Neural progenitor cell (in vitro differentiated cells): ENCODE data around the gene PNMA8A. TPM values are rescaled to one million over a fixed set of nuclear protein-coding genes. Genes with fewer than 3 reads are reported as not detected.

Source experiments
- DNase-seq: peaks from one replicate; pipeline ENCODE4 v3.0.0-alpha.2; 2016; ENCODE audit warnings: low spot score
- H2AFZ ChIP-seq: fragments of 200-600 bp; sonication (generic); replicated peaks from 2 replicates; pipeline ENCODE4 v1.6.1; 2016; ENCODE audit warnings: antibody characterized with exemption
- H3F3A ChIP-seq: fragments of 200-600 bp; sonication (generic); 2 replicates; pipeline ENCODE4 v1.6.1; 2016; ENCODE audit warnings: antibody characterized with exemption, low read depth
- H3K27ac ChIP-seq: fragments of 200-600 bp; sonication (generic); 2 replicates; pipeline ENCODE4 v1.5.1; 2016; ENCODE audit warnings: mild to moderate bottlenecking
- H3K27me3 ChIP-seq: fragments of 200-600 bp; sonication (generic); 2 replicates; pipeline ENCODE4 v1.6.1; 2016; ENCODE audit warnings: mild to moderate bottlenecking, moderate library complexity
- H3K36me3 ChIP-seq: fragments of 200-600 bp; sonication (generic); 2 replicates; pipeline ENCODE4 v1.5.1; 2016
- H3K4me1 ChIP-seq: fragments of 200-600 bp; sonication (generic); 2 replicates; pipeline ENCODE4 v1.6.1; 2016; ENCODE audit warnings: mixed run types
- H3K4me2 ChIP-seq: fragments of 200-600 bp; sonication (generic); 2 replicates; pipeline ENCODE4 v1.6.1; 2016
- H3K4me3 ChIP-seq: fragments of 200-600 bp; sonication (generic); 2 replicates; pipeline ENCODE4 v1.5.1; 2016
- H3K79me2 ChIP-seq: fragments of 200-600 bp; sonication (generic); 2 replicates; pipeline ENCODE4 v1.6.1; 2016; ENCODE audit warnings: low read depth
- H3K9ac ChIP-seq: fragments of 200-600 bp; sonication (generic); 2 replicates; pipeline ENCODE4 v1.6.1; 2016
- H3K9me3 ChIP-seq: fragments of 200-600 bp; sonication (generic); 2 replicates; pipeline ENCODE4 v1.5.1; 2016; ENCODE audit warnings: low read depth
- H4K20me1 ChIP-seq: fragments of 200-600 bp; sonication (generic); 2 replicates; pipeline ENCODE4 v1.6.1; 2016; ENCODE audit warnings: low read depth
- H3K27ac Mint-ChIP-seq: 3 replicates; pipeline ENCODE4 v1.8.0; 2021; ENCODE audit warnings: mixed read lengths
- H3K27me3 Mint-ChIP-seq: 2 replicates; pipeline ENCODE4 v1.8.0; 2022; ENCODE audit warnings: low read depth, mild to moderate bottlenecking, inconsistent platforms, moderate library complexity, mixed read lengths; ENCODE audit not compliant: insufficient read depth
- H3K36me3 Mint-ChIP-seq: 3 replicates; pipeline ENCODE4 v1.8.0; 2021; ENCODE audit warnings: mixed read lengths
- H3K4me1 Mint-ChIP-seq: 3 replicates; pipeline ENCODE4 v1.8.0; 2021; ENCODE audit warnings: mixed read lengths
- H3K4me3 Mint-ChIP-seq: 3 replicates; pipeline ENCODE4 v1.8.0; 2021; ENCODE audit warnings: mild to moderate bottlenecking, moderate library complexity, mixed read lengths
- H3K9me3 Mint-ChIP-seq: 3 replicates; pipeline ENCODE4 v1.8.0; 2020; ENCODE audit warnings: mixed read lengths
- EZH2 ChIP-seq: fragments of 200-600 bp; sonication (generic); IDR thresholded peaks from 2 replicates; pipeline ENCODE4 v1.6.1; 2017; ENCODE audit warnings: antibody characterized with exemption, mild to moderate bottlenecking, moderate library complexity
- EZH2phosphoT487 ChIP-seq: fragments of 200-600 bp; sonication (generic); IDR thresholded peaks from 2 replicates; pipeline ENCODE4 v1.6.1; 2017; ENCODE audit warnings: antibody characterized with exemption
- total RNA-seq: library from RNA; depleted of rRNA; stranded (reverse); fragments of >200 nt; gene quantifications from 2 replicates; pipeline ENCODE4 v1.2.3, GENCODE V29; 2015; ENCODE audit warnings: low replicate concordance
- TF ChIP-seq, protein P1 (sequence below): fragments of 200-600 bp; sonication (generic); IDR thresholded peaks from 2 replicates; pipeline ENCODE4 v1.5.1; 2017; ENCODE audit warnings: antibody characterized with exemption, mild to moderate bottlenecking

The PNMA8A gene
- total RNA-seq, 1 donor from 2014 or later = 43.9 TPM

GRCh38 chr19:46428239-46429135, 42.9 kb downstream of the PNMA8A start, which contains the start of gene PNMA8C:
Gene PNMA8C, minus strand, starts transcription at chr19:46428936. Its CDS starts 577 bp downstream, at chr19:46428359.
- DNase-seq = peak; percentile 97
- H3K27ac ChIP-seq = no peak within 1 kb of the TSS
- no peaks in the 10 kb centered on the region for H3K9me3 ChIP-seq
- no peaks in the 10 kb centered on the region for H3K36me3 Mint-ChIP-seq
- H3K27me3 Mint-ChIP-seq = peaks cover 13% of the 10 kb centered on the region
- H3K79me2 ChIP-seq = no peaks in the 10 kb centered on the region
- peaks cover 23% of the 10 kb centered on the region for H3F3A ChIP-seq
- H4K20me1 ChIP-seq = no peaks in the 10 kb centered on the region
- H3K4me3 ChIP-seq = peak within 1 kb of the TSS; percentile 44
- no peak for TF ChIP-seq EZH2
- TF ChIP-seq, protein P1, sequence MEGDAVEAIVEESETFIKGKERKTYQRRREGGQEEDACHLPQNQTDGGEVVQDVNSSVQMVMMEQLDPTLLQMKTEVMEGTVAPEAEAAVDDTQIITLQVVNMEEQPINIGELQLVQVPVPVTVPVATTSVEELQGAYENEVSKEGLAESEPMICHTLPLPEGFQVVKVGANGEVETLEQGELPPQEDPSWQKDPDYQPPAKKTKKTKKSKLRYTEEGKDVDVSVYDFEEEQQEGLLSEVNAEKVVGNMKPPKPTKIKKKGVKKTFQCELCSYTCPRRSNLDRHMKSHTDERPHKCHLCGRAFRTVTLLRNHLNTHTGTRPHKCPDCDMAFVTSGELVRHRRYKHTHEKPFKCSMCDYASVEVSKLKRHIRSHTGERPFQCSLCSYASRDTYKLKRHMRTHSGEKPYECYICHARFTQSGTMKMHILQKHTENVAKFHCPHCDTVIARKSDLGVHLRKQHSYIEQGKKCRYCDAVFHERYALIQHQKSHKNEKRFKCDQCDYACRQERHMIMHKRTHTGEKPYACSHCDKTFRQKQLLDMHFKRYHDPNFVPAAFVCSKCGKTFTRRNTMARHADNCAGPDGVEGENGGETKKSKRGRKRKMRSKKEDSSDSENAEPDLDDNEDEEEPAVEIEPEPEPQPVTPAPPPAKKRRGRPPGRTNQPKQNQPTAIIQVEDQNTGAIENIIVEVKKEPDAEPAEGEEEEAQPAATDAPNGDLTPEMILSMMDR = no peak
- no peak for TF ChIP-seq EZH2phosphoT487
- no peaks in the 10 kb centered on the region for H3K36me3 ChIP-seq
- no peak within 1 kb of the TSS for H2AFZ ChIP-seq
- peaks cover 46% of the 10 kb centered on the region for H3K27me3 ChIP-seq
- peaks cover under 1% of the 10 kb centered on the region for H3K9me3 Mint-ChIP-seq
- peaks cover 53% of the 10 kb centered on the region for H3K4me1 Mint-ChIP-seq
- H3K4me2 ChIP-seq = peak within 1 kb of the TSS; percentile 93
- H3K4me1 ChIP-seq = peaks cover 7% of the 10 kb centered on the region
- peak within 1 kb of the TSS; percentile 14 for H3K27ac Mint-ChIP-seq
- no peak within 1 kb of the TSS for H3K9ac ChIP-seq
- H3K4me3 Mint-ChIP-seq = peak within 1 kb of the TSS; percentile 81

- H3K4me1 Mint-ChIP-seq = peaks cover 57% of the 10 kb centered on the region
- TF ChIP-seq EZH2phosphoT487 (no peak), EZH2 (no peak)
- TF ChIP-seq, protein P1 = no peak
- H3K4me2 ChIP-seq = peak overlapping the region; percentile 94
- H3K9ac ChIP-seq = no peak overlapping the region
- no peaks in the 10 kb centered on the region for H3K9me3 ChIP-seq
- no peak overlapping the region for H3K27ac ChIP-seq
- no peaks in the 10 kb centered on the region for H3K36me3 ChIP-seq
- no peaks in the 10 kb centered on the region for H3K9me3 Mint-ChIP-seq
- H4K20me1 ChIP-seq = no peaks in the 10 kb centered on the region
- DNase-seq = no peak
- no peak overlapping the region for H3K27ac Mint-ChIP-seq
- no peaks in the 10 kb centered on the region for H3K36me3 Mint-ChIP-seq
- no peak overlapping the region for H3K4me3 ChIP-seq
- peaks cover 13% of the 10 kb centered on the region for H3K27me3 Mint-ChIP-seq
- H2AFZ ChIP-seq = no peak overlapping the region
- peaks cover 23% of the 10 kb centered on the region for H3F3A ChIP-seq
- no peaks in the 10 kb centered on the region for H3K79me2 ChIP-seq
- H3K4me1 ChIP-seq = peaks cover 7% of the 10 kb centered on the region
- H3K4me3 Mint-ChIP-seq = peak overlapping the region; percentile 81
- H3K27me3 ChIP-seq = peaks cover 46% of the 10 kb centered on the region
Measured at GRCh38 chr19:46427518-46428045, 43.8 kb downstream of the PNMA8A start.

DNA sequence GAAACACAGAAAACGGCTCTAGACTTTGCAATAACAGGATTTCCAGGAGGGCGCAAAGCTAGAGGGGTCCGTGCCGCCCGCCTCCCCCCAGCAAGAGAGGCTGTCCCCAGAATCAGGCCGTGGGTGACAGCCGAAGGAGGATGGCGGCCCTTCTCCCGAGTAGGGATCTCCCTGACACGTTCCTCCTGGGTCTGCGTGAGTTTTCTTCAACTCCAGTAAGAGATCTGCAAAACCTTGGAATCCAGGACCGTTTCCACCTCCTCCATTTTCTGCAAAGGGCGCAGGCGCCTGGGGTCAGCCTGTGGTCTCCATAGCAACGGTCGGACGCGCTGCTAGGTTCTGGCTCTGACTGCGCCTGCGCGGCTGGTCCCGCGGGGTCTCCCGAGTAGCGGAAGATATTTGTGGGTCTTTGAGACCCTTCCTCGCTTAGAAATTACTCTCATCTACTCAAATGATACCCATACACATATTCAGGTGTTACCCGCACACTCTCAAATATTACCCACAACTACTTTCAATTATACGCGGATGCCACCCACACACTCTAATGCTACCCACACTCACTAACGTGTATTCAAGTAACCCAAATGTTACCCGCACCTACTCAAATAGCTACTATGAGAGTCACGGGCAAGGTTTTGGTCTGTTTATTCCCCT, 44.7 kb downstream of the PNMA8A start:
- peak overlapping the region; percentile 67 for H3K4me3 ChIP-seq
- Mint-ChIP-seq H3K4me1 (peaks cover 54% of the 10 kb centered on the region), H3K36me3 (no peaks in the 10 kb centered on the region), H3K9me3 (no peaks in the 10 kb centered on the region), H3K4me3 (peak overlapping the region; percentile 81), H3K27ac (peak overlapping the region; percentile 89), H3K27me3 (peaks cover 13% of the 10 kb centered on the region)
- peaks cover 46% of the 10 kb centered on the region for H3K27me3 ChIP-seq
- H4K20me1 ChIP-seq = no peaks in the 10 kb centered on the region
- peak overlapping the region; percentile 94 for H3K4me2 ChIP-seq
- peak overlapping the region; percentile 97 for H2AFZ ChIP-seq
- TF ChIP-seq, protein P1 = no peak
- TF ChIP-seq EZH2phosphoT487 = no peak
- TF ChIP-seq EZH2 = no peak
- DNase-seq = peak; percentile 97
- H3K9me3 ChIP-seq = no peaks in the 10 kb centered on the region
- H3F3A ChIP-seq = peaks cover 23% of the 10 kb centered on the region
- H3K4me1 ChIP-seq = peaks cover 7% of the 10 kb centered on the region
- no peaks in the 10 kb centered on the region for H3K36me3 ChIP-seq
- no peaks in the 10 kb centered on the region for H3K79me2 ChIP-seq
- no peak overlapping the region for H3K9ac ChIP-seq
- H3K27ac ChIP-seq = no peak overlapping the region
